Measurements from ENCODE around the gene ZNF592.

Gene ZNF592

DNA sequence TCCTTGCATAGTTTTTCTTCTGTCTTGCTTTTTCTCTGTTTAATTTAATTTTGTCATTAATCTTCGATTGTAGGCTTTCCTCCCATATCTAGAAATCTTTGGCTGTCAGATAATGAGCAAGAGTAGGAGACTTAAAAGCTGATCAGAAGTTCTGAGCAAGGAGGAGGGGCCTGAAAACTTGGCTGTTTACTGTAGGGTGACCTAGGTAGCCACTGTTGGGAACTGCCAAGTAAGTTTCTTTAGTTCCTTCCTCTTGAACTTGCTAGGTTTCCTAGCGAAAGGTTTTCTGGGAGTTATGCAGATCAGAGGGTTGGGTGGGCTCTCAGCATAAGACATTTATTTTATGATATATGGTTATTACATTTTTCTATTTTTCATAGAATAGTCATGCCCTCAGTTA lies 83.2 kb downstream of the ZNF592 start:
- Histone ChIP-seq H3K9me2 (ENCODE audit: low read depth, low read length) (no peaks in the 10 kb centered on the region), H3K4me2 (ENCODE audit: low read length) (no peak overlapping the region), H3F3A (ENCODE audit: insufficient read depth, low read length) (no peaks in the 10 kb centered on the region), H3K27me3 (ENCODE audit: insufficient read depth, low read length) (no peaks in the 10 kb centered on the region), H3K4me1 (ENCODE audit: insufficient read depth, low read length, severe bottlenecking) (no peaks in the 10 kb centered on the region), H3K27ac (ENCODE audit: low read depth, low read length, poor library complexity, severe bottlenecking) (no peak overlapping the region), H3K9me3 (ENCODE audit: low read length) (no peaks in the 10 kb centered on the region), H3K79me2 (ENCODE audit: insufficient read depth, low read length) (no peaks in the 10 kb centered on the region), H2AFZ (ENCODE audit: low read length) (no peak overlapping the region), H3K36me3 (ENCODE audit: insufficient read depth, low read length) (no peaks in the 10 kb centered on the region), H4K20me1 (ENCODE audit: insufficient read depth, low read length) (no peaks in the 10 kb centered on the region), H3K4me3 (ENCODE audit: low read depth, low read length, poor library complexity, severe bottlenecking) (no peak overlapping the region), H3K9ac (ENCODE audit: low read length) (no peak overlapping the region)
- TF ChIP-seq, protein P1, sequence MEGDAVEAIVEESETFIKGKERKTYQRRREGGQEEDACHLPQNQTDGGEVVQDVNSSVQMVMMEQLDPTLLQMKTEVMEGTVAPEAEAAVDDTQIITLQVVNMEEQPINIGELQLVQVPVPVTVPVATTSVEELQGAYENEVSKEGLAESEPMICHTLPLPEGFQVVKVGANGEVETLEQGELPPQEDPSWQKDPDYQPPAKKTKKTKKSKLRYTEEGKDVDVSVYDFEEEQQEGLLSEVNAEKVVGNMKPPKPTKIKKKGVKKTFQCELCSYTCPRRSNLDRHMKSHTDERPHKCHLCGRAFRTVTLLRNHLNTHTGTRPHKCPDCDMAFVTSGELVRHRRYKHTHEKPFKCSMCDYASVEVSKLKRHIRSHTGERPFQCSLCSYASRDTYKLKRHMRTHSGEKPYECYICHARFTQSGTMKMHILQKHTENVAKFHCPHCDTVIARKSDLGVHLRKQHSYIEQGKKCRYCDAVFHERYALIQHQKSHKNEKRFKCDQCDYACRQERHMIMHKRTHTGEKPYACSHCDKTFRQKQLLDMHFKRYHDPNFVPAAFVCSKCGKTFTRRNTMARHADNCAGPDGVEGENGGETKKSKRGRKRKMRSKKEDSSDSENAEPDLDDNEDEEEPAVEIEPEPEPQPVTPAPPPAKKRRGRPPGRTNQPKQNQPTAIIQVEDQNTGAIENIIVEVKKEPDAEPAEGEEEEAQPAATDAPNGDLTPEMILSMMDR (IDR thresholded peaks at IDR 0.05; ENCODE audit: low read length) = no peak
- no peak for TF ChIP-seq EZH2 (IDR thresholded peaks at IDR 0.05; ENCODE audit: borderline replicate concordance, low read length)

DNA sequence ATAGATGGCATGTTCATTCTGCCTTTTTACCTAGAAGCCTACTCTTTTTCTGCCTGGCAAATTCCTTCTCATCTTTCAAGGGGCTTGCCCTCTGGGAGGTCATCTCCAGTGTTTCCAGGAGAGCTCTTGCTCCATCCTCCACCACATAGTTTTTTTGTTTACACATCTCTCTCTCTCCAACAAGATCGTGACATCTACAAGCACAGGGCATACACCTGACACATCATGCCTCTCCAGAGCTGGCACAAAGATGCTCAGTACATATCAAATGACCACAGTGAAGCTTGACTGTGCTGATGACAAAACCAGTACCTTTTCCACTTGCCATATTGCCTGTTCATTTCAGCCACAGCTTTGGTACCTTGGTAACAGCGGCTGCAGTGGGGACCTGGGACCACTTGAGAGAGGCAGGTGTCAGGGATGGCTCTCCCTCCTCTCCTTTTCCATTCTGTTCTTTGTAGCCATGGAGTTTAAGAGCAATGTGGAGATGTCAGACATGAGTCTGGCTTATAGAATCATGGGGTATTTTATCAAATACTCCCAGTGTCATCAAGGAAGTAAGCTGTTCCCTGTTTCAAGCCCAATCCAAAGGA lies 84.2 kb downstream of the ZNF592 start:
- no peak overlapping the region for H3K27ac ChIP-seq (ENCODE audit: low read depth, low read length, poor library complexity, severe bottlenecking)
- TF ChIP-seq, protein P1 (IDR thresholded peaks at IDR 0.05; ENCODE audit: low read length) = no peak
- no peak for TF ChIP-seq EZH2 (IDR thresholded peaks at IDR 0.05; ENCODE audit: borderline replicate concordance, low read length)
- no peaks in the 10 kb centered on the region for H4K20me1 ChIP-seq (ENCODE audit: insufficient read depth, low read length)
- H3K9me3 ChIP-seq (ENCODE audit: low read length) = no peaks in the 10 kb centered on the region
- H3K4me3 ChIP-seq (ENCODE audit: low read depth, low read length, poor library complexity, severe bottlenecking) = no peak overlapping the region
- no peak overlapping the region for H3K9ac ChIP-seq (ENCODE audit: low read length)
- no peak overlapping the region for H3K4me2 ChIP-seq (ENCODE audit: low read length)
- no peak overlapping the region for H2AFZ ChIP-seq (ENCODE audit: low read length)
- no peaks in the 10 kb centered on the region for H3F3A ChIP-seq (ENCODE audit: insufficient read depth, low read length)
- no peaks in the 10 kb centered on the region for H3K9me2 ChIP-seq (ENCODE audit: low read depth, low read length)
- no peaks in the 10 kb centered on the region for H3K79me2 ChIP-seq (ENCODE audit: insufficient read depth, low read length)
- no peaks in the 10 kb centered on the region for H3K27me3 ChIP-seq (ENCODE audit: insufficient read depth, low read length)
- H3K36me3 ChIP-seq (ENCODE audit: insufficient read depth, low read length) = no peaks in the 10 kb centered on the region
- no peaks in the 10 kb centered on the region for H3K4me1 ChIP-seq (ENCODE audit: insufficient read depth, low read length, severe bottlenecking)

DNA sequence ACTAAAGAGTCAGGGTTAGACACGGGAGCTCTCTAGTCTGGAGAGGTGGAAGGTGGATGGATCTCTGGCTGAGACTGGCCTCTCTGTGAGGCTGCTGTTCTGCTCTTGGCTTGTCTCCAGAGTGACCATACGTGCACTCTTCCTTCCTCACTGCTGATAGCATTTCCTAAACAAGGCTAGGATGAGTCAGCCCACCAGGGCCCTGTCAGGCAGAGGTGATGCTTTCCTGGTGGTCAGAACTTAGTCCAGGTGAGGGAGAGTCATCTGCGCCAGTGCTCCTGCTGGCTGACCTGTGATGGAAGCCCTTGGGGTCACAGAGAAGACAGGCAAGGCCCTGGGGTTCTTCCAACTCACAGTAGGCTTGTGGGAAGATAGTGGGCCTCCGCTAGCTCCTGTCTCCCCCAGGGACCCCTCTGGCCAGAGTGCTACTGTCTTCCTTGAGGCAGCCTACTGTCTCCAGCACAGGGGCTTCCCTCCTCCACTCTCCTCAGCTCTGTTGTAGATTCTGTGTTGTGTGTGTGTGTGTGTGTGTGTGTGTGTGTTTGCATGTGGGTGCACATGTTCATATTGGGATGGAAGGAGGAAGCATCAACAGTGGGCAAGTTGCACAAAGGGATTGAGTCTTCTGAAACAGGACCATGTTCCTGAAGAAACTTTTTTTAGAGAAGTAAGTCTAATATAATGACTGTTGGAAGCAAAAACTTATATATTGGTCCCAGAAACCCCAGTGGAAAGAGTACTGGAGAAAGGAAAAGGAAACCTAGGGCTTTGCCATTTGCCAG lies 85.2 kb downstream of the ZNF592 start:
- no peaks in the 10 kb centered on the region for H3K9me2 ChIP-seq (ENCODE audit: low read depth, low read length)
- TF ChIP-seq, protein P1 (IDR thresholded peaks at IDR 0.05; ENCODE audit: low read length) = no peak
- TF ChIP-seq EZH2 (IDR thresholded peaks at IDR 0.05; ENCODE audit: borderline replicate concordance, low read length) = no peak
- no peak overlapping the region for H3K4me2 ChIP-seq (ENCODE audit: low read length)
- no peak overlapping the region for H3K9ac ChIP-seq (ENCODE audit: low read length)
- no peaks in the 10 kb centered on the region for H3F3A ChIP-seq (ENCODE audit: insufficient read depth, low read length)
- H3K4me1 ChIP-seq (ENCODE audit: insufficient read depth, low read length, severe bottlenecking) = no peaks in the 10 kb centered on the region
- H3K9me3 ChIP-seq (ENCODE audit: low read length) = no peaks in the 10 kb centered on the region
- H4K20me1 ChIP-seq (ENCODE audit: insufficient read depth, low read length) = no peaks in the 10 kb centered on the region
- H3K79me2 ChIP-seq (ENCODE audit: insufficient read depth, low read length) = no peaks in the 10 kb centered on the region
- H3K4me3 ChIP-seq (ENCODE audit: low read depth, low read length, poor library complexity, severe bottlenecking) = no peak overlapping the region
- no peaks in the 10 kb centered on the region for H3K27me3 ChIP-seq (ENCODE audit: insufficient read depth, low read length)
- no peak overlapping the region for H2AFZ ChIP-seq (ENCODE audit: low read length)
- H3K27ac ChIP-seq (ENCODE audit: low read depth, low read length, poor library complexity, severe bottlenecking) = no peak overlapping the region
- H3K36me3 ChIP-seq (ENCODE audit: insufficient read depth, low read length) = no peaks in the 10 kb centered on the region

Data from OCI-LY1 (cell line).